Left colon (tissue), 2 donors: ENCODE measurements around the gene PRPH2. TPM values are rescaled to one million over a fixed set of nuclear protein-coding genes. Genes with fewer than 3 reads are reported as not detected.

ENCODE experiments used
- ATAC-seq: fragments of 200-7000 bp; cut with Tn5 transposase; one replicate; pipeline ENCODE4 v1.9.1; 2020; ENCODE audit warnings: mild to moderate bottlenecking, moderate library complexity
- DNase-seq, 2 donors: peaks; one replicate each; pipeline ENCODE4 v3.0.0-alpha.2; 2020
- intact Hi-C, 2 donors: fragments of 100-400 bp; cut with DNase I in 1 of 2; cut with micrococcal nuclease in 1 of 2; formaldehyde crosslinking; loops; one replicate each; pipeline versions ENCODE4 v1.11.2 to v1.14.0; 2022; cut with DNase I, micrococcal nuclease
- long read RNA-seq: library from polyadenylated mRNA; unstranded; transcript quantifications from one replicate; pipeline ENCODE4 v2.0.0, GENCODE V29; 2021
- total RNA-seq, 2 donors: library from RNA; stranded (reverse); fragmentation: NEBNext Ultra II Directional; extraction: Animal tissue kit (Norgen Biotek cat#: 25700); gene quantifications; one replicate each; pipeline ENCODE4 v1.2.1, GENCODE V29; 2021
- donor health status: DM: no; HTN: no; CAD: no.
- donor health status: DM: yes; HTN: yes; CAD: no.

Gene PRPH2, protein sequence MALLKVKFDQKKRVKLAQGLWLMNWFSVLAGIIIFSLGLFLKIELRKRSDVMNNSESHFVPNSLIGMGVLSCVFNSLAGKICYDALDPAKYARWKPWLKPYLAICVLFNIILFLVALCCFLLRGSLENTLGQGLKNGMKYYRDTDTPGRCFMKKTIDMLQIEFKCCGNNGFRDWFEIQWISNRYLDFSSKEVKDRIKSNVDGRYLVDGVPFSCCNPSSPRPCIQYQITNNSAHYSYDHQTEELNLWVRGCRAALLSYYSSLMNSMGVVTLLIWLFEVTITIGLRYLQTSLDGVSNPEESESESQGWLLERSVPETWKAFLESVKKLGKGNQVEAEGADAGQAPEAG
- total RNA-seq: under 1 TPM; 0.40 to 0.67 TPM
- long read RNA-seq: 0 reads

DNA sequence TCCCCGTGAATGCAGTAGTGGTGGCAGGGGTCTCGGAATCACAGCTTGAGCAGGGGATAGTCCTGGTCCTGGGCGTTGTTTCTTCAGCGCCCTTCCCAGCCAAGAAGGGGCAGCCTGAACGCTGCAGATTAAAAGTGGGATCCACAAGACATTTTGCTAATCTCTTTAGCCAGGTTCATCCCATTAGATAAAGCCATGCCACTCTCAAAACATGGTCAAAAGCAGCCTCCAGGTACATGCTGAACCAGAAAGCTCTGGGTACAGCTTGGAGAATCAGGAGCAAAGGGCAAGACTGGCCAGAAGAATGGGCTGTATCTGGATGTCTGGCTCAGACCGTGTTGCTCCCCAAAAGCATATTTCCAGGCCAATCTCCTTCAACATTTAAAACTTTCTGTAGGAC lies at the start of gene PRPH2:
Gene PRPH2, minus strand, starts transcription at position 101 of the 400 bp plus-strand sequence. CDS start 263 bp downstream, outside the sequence.
- DNase-seq: no peak
- no peak for ATAC-seq
- intact Hi-C loops: no loop called here

DNA sequence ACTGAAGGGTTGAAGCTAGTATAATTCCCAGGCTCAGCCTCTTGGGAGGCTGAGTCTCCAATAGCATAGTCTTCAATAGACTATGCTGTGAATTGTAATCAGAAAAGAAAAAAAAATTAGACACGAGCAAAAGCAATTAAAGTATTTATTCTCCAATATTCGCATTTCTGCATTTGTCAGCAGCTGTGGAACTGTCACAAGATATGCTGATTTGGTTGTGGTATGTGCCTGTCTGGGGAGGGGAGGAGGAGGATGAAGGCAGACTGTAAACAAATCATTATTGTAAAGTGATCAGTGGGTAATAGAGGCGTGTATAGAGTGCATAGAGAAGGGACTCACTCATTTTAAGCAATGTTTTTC lies 49.3 kb upstream of the PRPH2 start:
- no peak for DNase-seq
- intact Hi-C loops: no loop called here
- ATAC-seq: no peak

DNA sequence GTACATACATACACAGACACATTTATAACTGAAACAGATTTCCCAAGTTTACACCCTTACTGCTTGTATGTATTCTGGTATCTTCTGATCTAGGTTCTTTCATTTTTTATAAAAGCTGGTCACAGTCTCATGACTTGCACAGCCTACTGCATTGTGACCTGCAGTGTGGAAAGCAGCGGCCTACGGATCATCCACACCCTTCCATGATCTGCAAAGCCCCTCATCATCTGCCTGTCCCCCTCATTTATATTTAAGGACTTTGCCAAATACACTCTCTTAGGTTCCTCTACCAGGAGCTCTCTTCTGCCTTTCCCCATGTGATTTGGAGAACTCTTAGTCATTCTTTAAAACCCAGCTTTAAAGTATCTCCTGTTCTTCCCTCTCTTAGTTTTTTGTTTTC lies 47.4 kb upstream of the PRPH2 start:
- ATAC-seq: no peak
- intact Hi-C loops: no loop called here
- DNase-seq: no peak

DNA sequence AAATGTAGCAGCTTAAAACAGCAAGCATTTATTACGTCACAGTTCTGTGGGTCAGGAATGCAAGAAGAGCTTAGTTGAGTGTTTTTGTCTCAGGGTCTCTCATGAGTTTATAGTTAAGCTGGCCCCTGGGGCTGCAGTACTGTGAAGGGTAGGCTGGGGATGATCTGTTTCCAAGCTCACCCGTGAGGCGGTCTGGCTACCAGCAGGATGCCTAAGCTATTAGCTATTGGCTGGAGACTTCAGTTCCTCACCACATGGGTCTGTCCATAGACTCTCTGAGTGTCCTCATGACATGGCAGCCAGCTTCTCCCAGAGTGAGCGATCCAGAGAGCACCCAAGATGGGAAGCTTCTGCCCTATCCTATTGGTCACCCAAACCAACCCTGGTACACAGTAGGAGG lies 46.7 kb upstream of the PRPH2 start:
- intact Hi-C loops: no loop called here
- DNase-seq (no peak), ATAC-seq (no peak)

DNA sequence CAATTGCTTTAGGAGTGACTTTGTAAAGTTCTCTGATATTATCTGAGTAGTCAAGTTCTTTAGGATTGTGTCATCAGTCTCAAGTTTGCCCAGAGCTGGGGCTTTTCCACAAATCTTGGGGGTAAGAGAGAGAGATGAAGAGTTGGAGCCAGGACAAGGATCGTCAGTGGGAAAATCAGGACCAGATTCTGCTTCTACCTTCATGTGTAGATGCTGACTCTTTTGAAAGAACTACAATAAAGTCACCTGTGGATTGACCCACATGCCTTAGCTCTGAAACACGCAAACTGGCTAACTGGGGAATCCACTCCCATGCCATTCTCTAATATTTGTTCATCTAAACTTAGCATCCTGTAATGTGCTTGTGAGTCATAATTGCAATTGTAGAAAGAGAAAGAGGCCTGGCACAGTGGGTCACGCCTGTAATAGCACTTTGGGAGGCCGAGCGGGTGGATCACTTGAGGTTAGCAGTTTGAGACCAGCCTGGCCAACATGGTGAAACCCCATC lies 43.8 kb upstream of the PRPH2 start:
- intact Hi-C loops: no loop called here
- ATAC-seq: peak; percentile 9
- no peak for DNase-seq

DNA sequence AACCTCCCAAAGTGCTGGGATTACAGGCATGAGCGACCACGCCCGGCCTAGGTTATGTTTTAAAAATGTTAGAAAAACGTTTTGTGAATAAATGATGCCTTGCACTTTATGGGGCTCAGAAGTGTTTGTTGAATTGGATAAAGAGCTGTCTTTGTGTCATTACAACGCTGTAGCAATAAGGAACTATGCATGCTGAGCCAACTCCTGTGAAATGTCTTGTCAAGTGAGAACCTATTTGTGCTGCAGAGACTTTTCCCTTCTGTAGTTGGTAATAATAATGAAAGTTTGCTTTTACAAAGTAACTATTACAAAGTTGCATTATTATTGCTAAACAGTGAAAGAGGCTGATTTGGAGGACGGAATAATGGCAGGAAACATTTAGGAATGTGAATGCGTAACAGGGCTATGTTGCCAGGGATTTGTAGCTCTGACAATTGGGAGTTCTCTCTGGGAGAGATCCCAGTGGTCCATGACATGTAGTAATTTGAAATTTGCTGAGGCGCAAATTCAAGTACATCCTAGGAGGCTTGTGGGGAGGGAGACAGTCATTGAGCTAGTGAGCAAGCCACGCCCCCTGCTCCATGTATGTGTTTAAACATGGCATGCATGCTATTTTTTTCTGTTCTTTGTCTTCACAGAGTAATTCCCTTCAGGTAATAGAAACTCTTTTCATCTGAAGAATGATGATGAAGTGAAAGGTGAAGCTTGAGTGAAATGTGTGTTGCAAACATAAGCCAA lies 42.7 kb upstream of the PRPH2 start:
- intact Hi-C loops: no loop called here
- ATAC-seq: peak; percentile 58
- DNase-seq: peak in 1 of 2 donors; percentile 54

DNA sequence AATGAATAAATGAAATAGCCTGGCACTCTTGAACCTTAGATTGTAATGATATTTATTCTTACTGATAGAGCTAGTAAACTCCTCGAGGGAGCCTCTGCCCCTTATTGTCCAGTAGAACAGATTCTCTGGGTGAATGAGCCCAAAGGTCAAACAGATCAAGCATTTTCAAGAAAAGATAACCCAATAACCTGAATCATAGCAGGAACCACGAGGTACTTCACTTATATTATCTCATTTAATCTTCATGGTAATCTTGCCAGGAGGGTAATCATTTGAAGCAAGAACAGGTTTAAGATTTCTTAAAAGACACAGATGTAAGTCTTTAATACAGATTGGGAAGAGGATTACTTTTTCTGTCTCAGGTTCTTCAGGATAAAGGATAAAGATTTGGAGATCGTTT lies 40.6 kb upstream of the PRPH2 start:
- DNase-seq (no peak), ATAC-seq (peak; percentile 71)
- intact Hi-C loops: no loop called here

DNA sequence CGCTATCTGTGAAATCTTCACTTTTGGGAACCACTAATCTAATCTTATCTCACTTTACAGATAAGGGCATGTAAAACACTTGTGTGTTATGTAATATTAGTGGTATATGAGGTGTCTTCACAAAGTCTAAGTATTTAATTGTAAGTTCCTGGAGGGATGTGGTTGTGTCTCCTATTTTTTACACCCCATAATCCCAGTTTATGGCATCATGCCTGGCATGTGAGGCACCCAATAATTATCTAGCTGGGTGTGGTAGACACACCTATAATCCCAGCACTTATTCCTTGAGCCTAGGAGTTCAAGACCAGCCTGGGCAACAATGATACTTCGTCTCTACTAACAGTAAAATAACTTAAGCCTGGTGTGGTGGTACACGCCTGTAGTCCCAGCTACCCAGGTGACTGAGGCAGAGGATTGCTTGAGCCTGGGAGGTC lies 40.0 kb upstream of the PRPH2 start:
- ATAC-seq (peak; percentile 80), DNase-seq (peak in 1 of 2 donors; percentile 41)
- intact Hi-C loops: no loop called here

DNA sequence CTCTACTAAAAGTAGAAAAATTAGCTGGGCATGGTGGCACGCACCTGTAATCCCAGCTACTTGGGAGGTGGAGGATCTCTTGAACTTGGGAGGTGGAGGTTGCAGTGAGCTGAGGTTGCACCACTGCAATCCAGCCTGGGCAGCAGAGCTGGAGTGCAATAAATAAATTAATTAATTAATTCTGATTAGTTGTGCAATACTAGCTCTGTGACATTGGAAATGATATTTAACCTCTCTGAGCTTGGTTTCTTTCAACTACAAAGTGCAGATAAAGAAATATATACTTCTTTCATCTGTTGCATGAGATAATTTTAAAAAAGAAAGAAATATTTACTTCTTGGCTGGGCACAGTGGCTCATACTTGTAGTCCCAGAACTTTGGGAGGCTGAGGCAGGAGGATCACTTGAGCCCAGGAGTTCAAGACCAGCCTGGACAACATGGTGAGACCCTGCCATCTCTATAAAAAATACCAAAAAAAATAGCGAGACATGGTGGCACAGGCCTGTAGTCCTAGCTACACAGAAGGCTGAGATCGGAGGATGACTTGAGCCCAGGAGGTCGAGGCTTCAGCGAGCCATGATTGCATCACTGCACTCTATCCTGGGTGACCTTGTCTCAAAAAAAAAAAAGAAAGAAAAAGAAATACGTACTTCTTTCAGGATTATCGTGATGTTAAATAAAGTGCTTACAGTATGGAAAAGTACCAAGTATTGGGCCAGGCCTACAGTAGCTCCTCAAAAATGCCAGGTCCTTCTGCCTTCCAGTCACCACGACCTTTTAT lies 39.1 kb upstream of the PRPH2 start:
- no peak for ATAC-seq

DNA sequence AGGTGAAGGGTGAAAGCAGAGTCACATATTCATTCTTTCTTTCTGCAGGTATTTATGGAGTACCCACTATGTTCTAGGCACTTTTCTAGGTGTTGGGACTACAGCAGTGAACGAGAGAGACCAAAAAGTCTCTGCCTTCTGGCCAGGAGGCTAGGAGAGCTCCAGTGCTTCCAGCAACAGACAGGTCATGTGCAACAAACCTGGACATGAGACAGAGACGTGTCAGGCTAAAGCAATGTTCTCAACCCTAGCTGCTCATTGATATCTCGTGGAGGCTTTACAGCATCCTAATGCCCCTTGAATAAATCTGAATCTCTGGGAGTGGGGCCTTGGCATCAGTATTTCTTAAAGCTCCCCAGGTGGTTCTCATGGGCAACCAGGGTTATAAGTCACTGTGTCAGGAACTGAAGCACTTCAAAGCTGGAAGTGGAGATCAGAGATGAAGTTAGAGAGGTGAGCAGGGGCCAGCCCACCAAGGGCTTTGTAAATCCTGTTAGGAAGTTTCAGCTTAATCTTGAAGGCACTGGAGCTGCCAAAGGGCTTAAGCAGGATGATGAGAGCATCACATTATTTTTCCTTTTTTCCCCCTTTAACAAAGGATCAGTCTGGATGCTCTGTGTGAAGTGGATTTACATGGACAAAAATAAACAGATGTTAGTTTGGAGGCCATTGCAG lies 36.5 kb upstream of the PRPH2 start:
- DNase-seq (no peak), ATAC-seq (no peak)
- intact Hi-C loops: no loop called here

More for the DNA sequence above, 39.1 kb upstream of the PRPH2 start:
- no peak for DNase-seq
- intact Hi-C loops: no loop called here

DNA sequence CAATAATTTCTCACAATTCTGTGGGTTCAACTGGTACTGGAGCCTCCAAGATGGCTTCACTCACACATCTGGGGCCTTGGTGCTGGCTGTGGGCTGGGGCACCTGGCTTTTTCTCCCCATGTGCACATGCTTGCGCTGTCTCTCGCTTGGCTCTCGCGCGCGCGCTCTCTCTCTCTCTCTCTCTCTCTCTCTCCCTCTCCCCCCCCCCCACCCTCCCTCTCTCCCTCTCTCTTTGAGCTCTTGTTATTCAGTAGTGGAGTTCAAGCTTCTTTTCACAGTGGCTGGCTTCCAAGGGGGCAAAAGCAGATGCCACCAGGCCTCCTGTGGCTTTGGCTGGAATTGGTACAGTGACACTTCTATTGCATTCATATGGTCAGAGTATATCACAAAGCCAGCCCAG lies 34.3 kb upstream of the PRPH2 start:
- intact Hi-C loops: no loop called here
- no peak for ATAC-seq

DNA sequence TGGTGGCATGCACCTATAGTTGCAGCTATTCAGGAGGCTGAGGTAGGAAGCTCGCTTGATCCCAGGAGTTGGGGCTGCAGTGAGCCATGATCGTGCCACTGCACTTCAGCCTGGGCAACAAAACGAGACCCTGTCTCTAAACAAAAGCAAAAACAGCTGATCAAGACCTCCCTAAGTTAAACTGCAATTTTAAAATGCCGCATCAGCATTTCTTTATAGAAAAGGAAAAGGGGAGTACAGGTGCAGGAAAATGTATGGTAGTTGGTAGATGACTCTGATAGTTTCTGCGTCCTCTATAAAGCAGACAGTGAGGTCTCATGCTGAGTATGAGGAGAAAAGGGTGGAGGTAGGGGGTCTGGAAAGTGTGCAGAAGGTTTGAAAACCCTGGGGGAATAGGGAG lies 32.4 kb upstream of the PRPH2 start:
- intact Hi-C loops: no loop called here
- ATAC-seq (no peak), DNase-seq (no peak)

More for the DNA sequence above, 34.3 kb upstream of the PRPH2 start:
- no peak for DNase-seq

DNA sequence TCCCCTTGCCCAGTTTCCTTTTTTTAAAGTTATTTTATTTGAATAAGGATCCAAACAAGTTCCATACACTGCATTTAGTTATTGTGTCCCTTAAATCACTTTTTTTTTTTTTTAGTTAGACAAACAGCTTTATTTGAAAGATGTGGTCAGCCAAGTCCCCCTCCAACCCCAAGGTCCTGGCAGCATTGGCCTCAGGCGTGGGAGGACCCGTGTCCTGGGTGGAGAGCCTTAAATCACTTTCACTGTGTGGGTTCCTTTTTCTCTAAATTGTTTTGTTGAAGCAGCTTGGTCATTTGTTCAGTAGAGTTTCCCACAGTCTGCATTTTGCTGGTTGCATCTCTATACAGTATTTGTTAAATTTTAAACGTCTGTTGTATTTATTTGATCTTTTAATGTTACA lies 28.7 kb upstream of the PRPH2 start:
- ATAC-seq: no peak
- intact Hi-C loops: no loop called here
- DNase-seq: no peak

DNA sequence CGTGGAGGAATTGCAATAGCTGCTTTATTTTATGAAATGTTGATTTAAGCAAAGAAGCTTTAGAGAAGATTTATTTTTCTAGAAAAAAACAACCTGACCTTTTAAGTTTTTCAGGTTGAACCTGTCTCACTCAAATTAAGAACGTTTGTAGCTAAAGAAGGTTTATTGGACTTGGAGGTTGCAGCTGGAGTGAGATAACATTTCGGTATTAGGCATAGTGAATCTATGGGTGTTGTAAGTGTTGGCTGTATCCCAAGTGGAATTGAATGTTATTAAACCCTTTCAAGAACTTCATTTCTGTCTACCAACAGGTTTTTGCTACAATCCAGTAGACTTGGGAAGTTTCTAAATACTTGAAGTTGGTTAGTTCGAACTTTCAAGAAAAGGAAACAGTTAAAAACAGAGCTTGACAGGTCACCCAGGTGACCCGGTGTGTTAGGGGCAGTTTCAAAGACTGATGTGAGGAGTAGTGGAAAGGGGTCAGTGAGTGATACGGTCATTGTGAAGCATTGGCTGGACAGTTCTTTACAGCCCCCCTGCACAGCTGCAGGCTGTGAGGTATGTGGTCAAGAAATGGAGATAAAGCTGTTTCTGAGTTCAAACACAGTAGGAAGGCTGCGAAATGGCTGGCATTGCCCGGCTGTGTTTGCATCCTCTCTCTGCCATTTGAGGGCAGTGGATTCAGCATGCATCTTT lies 26.0 kb upstream of the PRPH2 start:
- intact Hi-C loops: loop anchor here in 1 of 2 donors (5.0 kb wide), 1 partner anchor 129 kb away; the partner anchor contains the start of gene RPL7L1
- DNase-seq (no peak), ATAC-seq (no peak)

DNA sequence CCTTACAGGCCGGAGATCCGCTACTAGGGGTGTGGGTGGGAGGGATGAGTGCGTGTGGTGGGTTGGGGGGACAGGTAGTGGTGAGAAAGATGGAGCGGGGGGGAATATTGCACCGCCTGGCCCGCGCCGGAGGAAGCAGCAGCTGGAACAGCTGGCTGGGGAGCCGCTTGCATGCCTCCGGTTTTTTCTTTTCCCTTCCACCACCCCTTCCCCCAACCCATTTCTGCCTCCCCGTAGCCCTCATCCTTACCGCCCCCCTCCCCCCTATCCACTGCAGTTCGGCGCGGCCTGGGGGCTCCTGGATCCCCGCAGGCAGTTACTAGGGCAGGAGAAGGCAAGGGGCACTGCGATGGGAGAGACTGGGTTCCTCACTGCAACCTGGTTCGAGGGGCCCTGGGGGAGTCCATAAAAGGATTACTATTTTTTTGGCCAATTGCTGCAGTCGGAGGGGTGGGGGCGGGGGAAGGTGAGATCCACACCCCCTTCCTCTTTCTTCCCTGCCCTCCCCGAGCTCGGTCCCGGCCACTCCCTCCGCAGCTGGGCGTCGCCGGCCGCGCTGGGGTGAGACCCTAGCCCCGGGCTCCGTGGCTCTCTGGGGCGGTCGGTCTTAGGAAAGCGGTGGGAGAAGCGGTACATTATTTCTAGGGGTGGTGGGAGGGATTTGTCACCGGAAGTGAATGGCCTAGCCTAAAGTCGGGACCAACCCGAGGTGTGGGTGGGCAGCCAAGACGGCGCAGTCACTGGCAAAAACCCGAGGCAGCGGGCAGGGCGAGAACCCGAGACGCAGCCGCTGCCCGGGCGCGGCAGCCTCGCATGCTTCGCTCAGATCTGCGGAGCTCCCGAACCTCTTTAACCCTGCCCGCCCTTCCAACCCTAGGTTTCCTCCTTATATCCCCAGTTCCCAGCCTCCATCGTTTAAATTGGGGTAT lies 24.3 kb upstream of the PRPH2 start:
- intact Hi-C loops: loop anchor here in 1 of 2 donors (5.0 kb wide), 1 partner anchor 131 kb away; the partner anchor contains the start of gene RPL7L1
- ATAC-seq: peak; percentile 73
- peak; percentile 83 to 85 for DNase-seq

DNA sequence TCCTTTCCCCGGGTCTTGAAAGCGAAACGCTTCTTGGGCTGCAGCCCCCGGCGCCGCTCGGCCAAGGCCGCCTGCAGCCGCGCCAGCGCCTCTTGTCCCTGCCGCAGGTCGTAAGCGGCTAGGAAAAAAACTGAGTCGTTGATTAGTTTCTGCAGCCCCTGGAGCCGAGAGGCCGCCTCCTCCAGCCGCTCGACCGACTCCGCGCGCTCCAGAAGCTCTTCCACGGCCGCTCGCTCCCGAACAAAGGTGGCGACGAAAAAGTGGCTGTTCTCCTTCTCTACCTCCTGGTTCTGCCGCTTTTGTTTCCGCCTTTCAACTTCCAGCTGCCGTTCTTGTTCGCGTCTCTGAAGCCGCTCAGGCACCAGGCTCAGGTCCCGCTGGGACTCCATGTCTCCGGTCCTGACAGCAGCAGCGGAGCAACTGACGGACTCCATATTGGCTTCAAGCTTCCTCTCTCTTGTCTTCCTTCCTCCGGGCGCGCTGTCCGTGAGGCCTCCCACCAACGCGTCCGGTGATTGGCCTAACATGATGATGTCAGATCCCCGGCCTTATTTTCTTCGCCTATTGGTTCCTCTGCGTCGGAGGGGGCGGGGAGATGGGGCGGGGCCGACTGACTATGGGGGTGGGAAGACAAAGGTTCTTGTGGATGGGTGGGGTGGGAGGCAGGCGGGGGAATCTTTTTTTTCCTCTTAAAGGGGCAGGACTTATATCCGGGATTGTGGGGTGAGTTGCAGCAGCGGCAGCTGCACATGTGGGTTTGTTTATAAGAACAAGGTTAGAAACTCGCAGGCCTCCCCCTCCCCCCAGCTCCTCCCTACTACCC lies 23.5 kb upstream of the PRPH2 start, which contains the start of gene TBCC:
Gene TBCC, minus strand, starts transcription at position 464 of the 823 bp plus-strand sequence. Its CDS starts 30 bp downstream, at position 434.
- DNase-seq (peak; percentile 93 to 98), ATAC-seq (peak; percentile 83)
- intact Hi-C loops: loop anchor here in 1 of 2 donors (5.0 kb wide), 1 partner anchor 131 kb away; the partner anchor contains the start of gene RPL7L1
